ENCODE measurements around the gene CD48. TPM values are rescaled to one million over a fixed set of nuclear protein-coding genes. Genes with fewer than 3 reads are reported as not detected.

The CD48 gene
- total and polyA plus RNA-seq, 7 donors: 0.35 to 1.7 (median 0.99) TPM

DNA sequence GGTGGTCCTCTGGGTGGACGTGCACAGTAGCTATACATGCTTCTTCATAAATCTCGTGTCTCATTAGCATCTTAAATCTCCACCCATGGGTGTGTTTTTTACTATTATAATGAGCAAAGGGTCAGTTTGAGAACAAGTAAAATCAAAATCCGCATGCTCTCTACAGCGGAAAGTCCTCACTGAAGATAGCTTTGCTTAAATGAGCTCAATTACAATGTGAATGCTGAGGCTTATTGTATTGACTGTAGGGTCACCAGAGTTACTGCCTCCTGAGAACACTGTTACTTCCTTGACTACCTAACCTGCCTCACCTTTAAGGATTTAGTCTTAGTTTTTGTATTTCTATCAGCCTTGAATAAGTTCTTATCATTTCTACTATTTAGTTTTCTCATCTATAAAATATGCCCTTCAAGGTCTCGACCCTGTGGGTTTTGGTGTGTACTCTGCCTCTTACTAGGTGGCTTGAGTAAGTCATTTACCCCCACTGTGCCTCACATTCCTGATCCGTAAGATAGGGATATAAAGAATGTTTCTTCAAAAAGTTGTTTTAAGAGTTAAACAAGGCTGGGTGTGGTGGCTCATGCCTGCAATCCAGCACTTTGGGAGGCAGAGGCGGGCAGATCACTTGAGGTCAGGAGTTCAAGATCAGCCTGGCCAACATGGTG lies 35.3 kb upstream of the CD48 start:
- no peaks in the 10 kb centered on the region for H3K27me3 ChIP-seq (ENCODE audit: insufficient read depth in 3 of 3, low read length in 2 of 3)
- H3K36me3 ChIP-seq (ENCODE audit: insufficient read depth in 1 of 2, low read depth in 1 of 2): no peaks in the 10 kb centered on the region
- no peaks in the 10 kb centered on the region for H3K4me1 ChIP-seq
- no peak overlapping the region for H3K27ac ChIP-seq
- WGBS, 3 donors: 76 to 83% (median 78%) methylated on average over 7 of the region's 7 CpGs
- H3K4me3 ChIP-seq: no peak overlapping the region
- DNase-seq (no peak), ATAC-seq (no peak)
- TF ChIP-seq CTCF (IDR thresholded peaks at IDR 0.05): no peak
- intact Hi-C loops (cut with DNase I): no loop called here
- no peaks in the 10 kb centered on the region for H3K9me3 ChIP-seq

GRCh38 chr1:160745551-160745950 lies 33.9 kb upstream of the CD48 start:
- no peak for ATAC-seq
- no peak for TF ChIP-seq CTCF (IDR thresholded peaks at IDR 0.05)
- Histone ChIP-seq H3K9me3 (no peaks in the 10 kb centered on the region), H3K36me3 (ENCODE audit: insufficient read depth in 1 of 2, low read depth in 1 of 2) (no peaks in the 10 kb centered on the region), H3K4me1 (no peaks in the 10 kb centered on the region), H3K27ac (no peak overlapping the region), H3K27me3 (ENCODE audit: insufficient read depth in 3 of 3, low read length in 2 of 3) (no peaks in the 10 kb centered on the region), H3K4me3 (no peak overlapping the region)
- no peak for DNase-seq
- 38 to 52% (median 48%) methylated on average over 1 of the region's 1 CpG for WGBS, 3 donors
- intact Hi-C loops (cut with DNase I): no loop called here

GRCh38 chr1:160744852-160745520 lies 33.4 kb upstream of the CD48 start:
- intact Hi-C loops (cut with DNase I): no loop called here
- Histone ChIP-seq H3K9me3 (no peaks in the 10 kb centered on the region), H3K4me3 (no peak overlapping the region), H3K36me3 (ENCODE audit: insufficient read depth in 1 of 2, low read depth in 1 of 2) (no peaks in the 10 kb centered on the region), H3K27ac (no peak overlapping the region), H3K4me1 (no peaks in the 10 kb centered on the region), H3K27me3 (ENCODE audit: insufficient read depth in 3 of 3, low read length in 2 of 3) (no peaks in the 10 kb centered on the region)
- no peak for DNase-seq
- 41 to 45% (median 44%) methylated on average over 5 of the region's 5 CpGs for WGBS, 3 donors
- no peak for ATAC-seq
- no peak for TF ChIP-seq CTCF (IDR thresholded peaks at IDR 0.05)

DNA sequence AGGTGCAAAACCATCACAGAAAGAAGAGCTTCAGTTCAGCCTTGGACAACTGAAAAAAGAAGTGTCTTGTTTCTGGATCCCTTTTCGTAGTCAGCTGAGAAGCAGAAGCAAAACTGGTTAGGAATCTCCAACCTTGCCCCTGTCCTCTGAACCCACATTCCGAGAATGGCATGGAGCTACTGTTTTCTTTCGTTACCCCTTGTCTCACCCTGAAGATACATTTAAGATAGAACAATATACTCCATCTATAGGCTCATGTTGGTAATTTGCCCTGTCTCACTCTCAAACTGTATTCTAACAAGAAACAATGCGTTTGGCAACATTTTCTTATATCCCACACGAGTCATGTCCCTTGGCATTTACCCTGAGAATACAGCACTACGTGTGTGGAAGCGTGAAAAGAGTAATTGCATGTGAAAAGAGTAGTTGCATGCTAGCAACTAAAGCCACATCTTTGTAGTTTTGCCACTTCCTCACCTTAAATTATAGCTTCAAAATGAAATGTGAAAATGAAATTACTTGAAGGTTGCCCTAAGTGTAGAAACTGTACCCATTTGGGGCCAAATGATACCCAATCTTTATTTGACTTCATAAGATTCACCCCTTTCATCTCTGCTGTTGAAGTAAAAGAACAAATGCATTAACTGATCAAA lies 32.7 kb upstream of the CD48 start:
- H3K4me3 ChIP-seq: no peak overlapping the region
- ATAC-seq (no peak), DNase-seq (no peak)
- intact Hi-C loops (cut with DNase I): no loop called here
- H3K27me3 ChIP-seq (ENCODE audit: insufficient read depth in 3 of 3, low read length in 2 of 3): no peaks in the 10 kb centered on the region
- H3K27ac ChIP-seq: no peak overlapping the region
- no peak for TF ChIP-seq CTCF (IDR thresholded peaks at IDR 0.05)
- H3K36me3 ChIP-seq (ENCODE audit: insufficient read depth in 1 of 2, low read depth in 1 of 2): no peaks in the 10 kb centered on the region
- no peaks in the 10 kb centered on the region for H3K4me1 ChIP-seq
- WGBS, 3 donors: 52 to 54% (median 54%) methylated on average over 7 of the region's 7 CpGs
- H3K9me3 ChIP-seq: no peaks in the 10 kb centered on the region

Measured in psoas muscle (tissue), 8 donors.